ENCODE results near the gene LRMDA.

GRCh38 chr10:75646916-75647315, 215.5 kb downstream of the LRMDA start:
- TF ChIP-seq POLR2A (IDR thresholded peaks at IDR 0.05; ENCODE audit: low read length), result no peak
- no peak for TF ChIP-seq REST (IDR thresholded peaks at IDR 0.05)
- TF ChIP-seq MYC (IDR thresholded peaks at IDR 0.05; ENCODE audit: borderline replicate concordance, low read length), result no peak

All from A549 (cell line).